ENCODE measurements around the gene KBTBD4. TPM values are rescaled to one million over a fixed set of nuclear protein-coding genes. Genes with fewer than 3 reads are reported as not detected.

The KBTBD4 gene
- total RNA-seq (17.7 and 20.0 TPM in 2 replicates), polyA plus RNA-seq (19.9 and 21.7 TPM in 2 replicates), polyA minus RNA-seq (ENCODE audit: low replicate concordance) (39.5 and 51.3 TPM in 2 replicates)
- polyA plus RNA-seq (2012): 17.1 and 19.6 TPM in 2 replicates

- H3K9me3 ChIP-seq (ENCODE audit: control insufficient read depth, insufficient read depth, low read depth, low read length): no peaks in the 10 kb centered on the region
- TF ChIP-seq EZH2 (IDR thresholded peaks at IDR 0.05; ENCODE audit: low read length, missing control alignments): no peak
- no peak for TF ChIP-seq CTCF (conservative IDR thresholded peaks at IDR 0.05 in 1 of 2, IDR thresholded peaks at IDR 0.05 in 1 of 2; ENCODE audit: low read depth in 1 of 2, low read length in 2 of 2)
- peak within 1 kb of the TSS; percentile 93 for H3K27ac ChIP-seq (ENCODE audit: insufficient read depth, low read length)
- H2AFZ ChIP-seq (ENCODE audit: low read length): peak within 1 kb of the TSS; percentile 97
- H3K79me2 ChIP-seq (ENCODE audit: control insufficient read depth, insufficient read depth, low read length): peaks cover 36% of the 10 kb centered on the region
- peaks cover 10% of the 10 kb centered on the region for H3K4me1 ChIP-seq (ENCODE audit: control insufficient read depth, extremely low read depth, insufficient read depth, low read length)
- H4K20me1 ChIP-seq (ENCODE audit: control insufficient read depth, extremely low read depth, insufficient read depth, low read length): no peaks in the 10 kb centered on the region
- H3K9ac ChIP-seq (ENCODE audit: insufficient read depth, low read length): peak within 1 kb of the TSS; percentile 90
- peaks cover 23% of the 10 kb centered on the region for H3K36me3 ChIP-seq (ENCODE audit: control insufficient read depth, insufficient read depth, low read length)
- DNase-seq (ENCODE audit: low read depth in 2 of 2): peak; percentile 90 to 93
- peak within 1 kb of the TSS; percentile 96 to 100 (median 99) for H3K4me3 ChIP-seq (replicated peaks in 1 of 4; ENCODE audit: control extremely low read depth in 1 of 4, insufficient read depth in 1 of 4, low read depth in 3 of 4, low read length in 4 of 4)
- peak within 1 kb of the TSS; percentile 91 for H3K4me2 ChIP-seq (ENCODE audit: extremely low read depth, insufficient read depth, low read length)
- H3K27me3 ChIP-seq (ENCODE audit: control insufficient read depth, insufficient read depth, low read length): no peaks in the 10 kb centered on the region
These were observed at the start of gene KBTBD4, which contains the start of gene NDUFS3 for GRCh38 chr11:47578524-47579494. Gene KBTBD4, minus strand, starts transcription at chr11:47578970. Its CDS starts 19 bp downstream, at chr11:47578951. Gene NDUFS3, plus strand, starts transcription at chr11:47579074. Its CDS starts 18 bp downstream, at chr11:47579092.

GRCh38 chr11:47628026-47628425 lies 49.3 kb upstream of the KBTBD4 start:
- Histone ChIP-seq H3K27ac (ENCODE audit: insufficient read depth, low read length) (no peak overlapping the region), H3K36me3 (ENCODE audit: control insufficient read depth, insufficient read depth, low read length) (peaks cover 11% of the 10 kb centered on the region), H3K9ac (ENCODE audit: insufficient read depth, low read length) (no peak overlapping the region)

More at GRCh38 chr11:47628026-47628425, 49.3 kb upstream of the KBTBD4 start:
- DNase-seq (ENCODE audit: low read depth in 2 of 2): no peak
- Histone ChIP-seq H4K20me1 (ENCODE audit: control insufficient read depth, extremely low read depth, insufficient read depth, low read length) (no peaks in the 10 kb centered on the region), H3K4me2 (ENCODE audit: extremely low read depth, insufficient read depth, low read length) (no peak overlapping the region), H3K9me3 (ENCODE audit: control insufficient read depth, insufficient read depth, low read depth, low read length) (no peaks in the 10 kb centered on the region), H3K4me1 (ENCODE audit: control insufficient read depth, extremely low read depth, insufficient read depth, low read length) (no peaks in the 10 kb centered on the region), H3K27me3 (ENCODE audit: control insufficient read depth, insufficient read depth, low read length) (no peaks in the 10 kb centered on the region), H3K4me3 (replicated peaks in 1 of 4; ENCODE audit: control extremely low read depth in 1 of 4, insufficient read depth in 1 of 4, low read depth in 3 of 4, low read length in 4 of 4) (no peak overlapping the region), H2AFZ (ENCODE audit: low read length) (no peak overlapping the region), H3K79me2 (ENCODE audit: control insufficient read depth, insufficient read depth, low read length) (no peaks in the 10 kb centered on the region)
- TF ChIP-seq CTCF (conservative IDR thresholded peaks at IDR 0.05 in 1 of 2, IDR thresholded peaks at IDR 0.05 in 1 of 2; ENCODE audit: low read depth in 1 of 2, low read length in 2 of 2) (no peak), EZH2 (IDR thresholded peaks at IDR 0.05; ENCODE audit: low read length, missing control alignments) (no peak)

All from fibroblast of lung (primary cell).